DOHH2 (cell line): Measurements from ENCODE around the gene SLC26A1.

ENCODE experiments used
- EZH2phosphoT487 ChIP-seq: fragments of 200-600 bp; sonication (generic); IDR thresholded peaks from 2 replicates; pipeline ENCODE4 v1.6.1; 2017; ENCODE audit warnings: borderline replicate concordance, mild to moderate bottlenecking, antibody characterized with exemption, low read length, moderate library complexity, mixed read lengths
- TF ChIP-seq, protein P1 (sequence below): fragments of 200-600 bp; sonication (generic); IDR thresholded peaks from one replicate; pipeline ENCODE4 v1.5.1; 2014; ENCODE audit warnings: antibody characterized with exemption, mild to moderate bottlenecking, low read depth, low read length; ENCODE audit not compliant: poor library complexity, severe bottlenecking

DNA sequence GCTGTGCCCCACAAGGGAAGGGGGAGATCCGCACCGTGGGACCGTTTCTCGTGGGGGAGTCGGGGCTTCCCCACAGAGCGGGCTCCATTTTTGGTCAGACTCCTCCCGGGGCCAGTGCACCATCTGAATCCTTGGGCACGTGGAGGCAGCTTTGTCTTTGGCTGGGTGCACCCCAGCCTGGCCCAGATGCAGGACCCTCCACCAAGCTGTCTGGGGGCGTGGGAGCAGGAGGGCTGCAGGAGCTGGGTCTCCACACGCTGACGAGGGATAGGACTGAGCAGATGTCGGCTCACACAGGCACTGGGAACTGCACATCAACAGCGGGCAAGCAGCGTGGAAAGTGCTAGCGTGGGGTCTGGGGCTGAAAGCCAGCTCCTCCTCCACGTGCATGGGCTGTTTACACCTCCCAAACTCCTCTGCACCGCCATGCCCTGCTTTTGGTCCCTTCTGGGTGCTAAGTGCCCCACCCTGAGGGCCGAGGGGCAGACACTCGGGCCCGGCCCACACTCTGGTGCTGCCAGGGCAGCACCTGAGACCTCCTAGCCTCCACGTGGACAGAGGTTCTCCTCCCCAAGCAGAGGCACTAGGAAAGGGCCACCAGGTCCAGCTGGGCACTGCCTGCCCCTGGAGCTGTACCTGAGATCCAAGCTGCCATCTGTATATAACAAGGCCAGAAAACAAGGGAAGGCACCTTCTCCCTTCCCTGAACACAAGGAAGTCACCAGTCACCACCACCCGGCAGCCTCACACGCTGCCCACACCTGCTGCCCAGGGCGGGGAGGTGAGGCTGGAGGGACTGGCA lies 33.7 kb downstream of the SLC26A1 start:
- TF ChIP-seq, protein P1, sequence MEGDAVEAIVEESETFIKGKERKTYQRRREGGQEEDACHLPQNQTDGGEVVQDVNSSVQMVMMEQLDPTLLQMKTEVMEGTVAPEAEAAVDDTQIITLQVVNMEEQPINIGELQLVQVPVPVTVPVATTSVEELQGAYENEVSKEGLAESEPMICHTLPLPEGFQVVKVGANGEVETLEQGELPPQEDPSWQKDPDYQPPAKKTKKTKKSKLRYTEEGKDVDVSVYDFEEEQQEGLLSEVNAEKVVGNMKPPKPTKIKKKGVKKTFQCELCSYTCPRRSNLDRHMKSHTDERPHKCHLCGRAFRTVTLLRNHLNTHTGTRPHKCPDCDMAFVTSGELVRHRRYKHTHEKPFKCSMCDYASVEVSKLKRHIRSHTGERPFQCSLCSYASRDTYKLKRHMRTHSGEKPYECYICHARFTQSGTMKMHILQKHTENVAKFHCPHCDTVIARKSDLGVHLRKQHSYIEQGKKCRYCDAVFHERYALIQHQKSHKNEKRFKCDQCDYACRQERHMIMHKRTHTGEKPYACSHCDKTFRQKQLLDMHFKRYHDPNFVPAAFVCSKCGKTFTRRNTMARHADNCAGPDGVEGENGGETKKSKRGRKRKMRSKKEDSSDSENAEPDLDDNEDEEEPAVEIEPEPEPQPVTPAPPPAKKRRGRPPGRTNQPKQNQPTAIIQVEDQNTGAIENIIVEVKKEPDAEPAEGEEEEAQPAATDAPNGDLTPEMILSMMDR = no peak
- TF ChIP-seq EZH2phosphoT487 = no peak
